Measurements from ENCODE around the gene HSH2D. TPM values are rescaled to one million over a fixed set of nuclear protein-coding genes. Genes with fewer than 3 reads are reported as not detected.

The HSH2D gene
- total and polyA plus RNA-seq, 2 of the 13 experiments (the other 11 are each of a cell fraction or from before 2014, with no cell fraction given): 0.69 to 3.2 TPM

DNA sequence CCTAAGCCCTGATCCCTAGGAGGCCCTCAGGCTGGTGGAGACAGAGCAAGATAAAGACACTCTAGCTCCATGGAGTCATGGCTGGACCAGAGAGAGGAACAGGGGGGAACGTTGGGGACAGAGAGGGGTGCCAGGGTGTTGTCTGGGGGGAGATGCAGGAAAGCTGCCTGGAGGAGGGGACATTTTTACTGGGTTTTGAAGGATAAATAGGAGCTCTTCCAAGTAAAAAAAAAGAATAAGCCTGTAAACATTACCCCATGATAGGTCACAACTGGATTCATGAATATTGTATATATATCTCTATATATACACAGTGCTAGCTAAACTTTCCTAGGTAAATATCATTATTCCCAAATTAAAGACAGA, 714 bp downstream of the HSH2D start:
- FAIRE-seq (no peak), ATAC-seq (no peak), DNase-seq (ENCODE audit: low spot score) (no peak)
- in situ Hi-C loops (cut with HindIII; ENCODE audit: extremely low pct_ligation_motif_present, low pct_unique_long_range_greater_than_20kb): no loop called here
- TF ChIP-seq REPIN1 (CRISPR knock-in tag; IDR thresholded peaks at IDR 0.05; ENCODE audit: borderline replicate concordance, low read depth): no peak
- no peak for TF ChIP-seq GLI4 (CRISPR knock-in tag; IDR thresholded peaks at IDR 0.05; ENCODE audit: borderline replicate concordance)
- TF ChIP-seq, protein P1, sequence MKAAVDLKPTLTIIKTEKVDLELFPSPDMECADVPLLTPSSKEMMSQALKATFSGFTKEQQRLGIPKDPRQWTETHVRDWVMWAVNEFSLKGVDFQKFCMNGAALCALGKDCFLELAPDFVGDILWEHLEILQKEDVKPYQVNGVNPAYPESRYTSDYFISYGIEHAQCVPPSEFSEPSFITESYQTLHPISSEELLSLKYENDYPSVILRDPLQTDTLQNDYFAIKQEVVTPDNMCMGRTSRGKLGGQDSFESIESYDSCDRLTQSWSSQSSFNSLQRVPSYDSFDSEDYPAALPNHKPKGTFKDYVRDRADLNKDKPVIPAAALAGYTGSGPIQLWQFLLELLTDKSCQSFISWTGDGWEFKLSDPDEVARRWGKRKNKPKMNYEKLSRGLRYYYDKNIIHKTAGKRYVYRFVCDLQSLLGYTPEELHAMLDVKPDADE (CRISPR knock-in tag; IDR thresholded peaks at IDR 0.05): no peak
- TF ChIP-seq ELF1 (CRISPR knock-in tag; IDR thresholded peaks at IDR 0.05): no peak
- no peak for TF ChIP-seq ZNF660 (CRISPR knock-in tag; IDR thresholded peaks at IDR 0.05; ENCODE audit: borderline replicate concordance, low read depth)
- TF ChIP-seq PRPF4 (IDR thresholded peaks at IDR 0.05; ENCODE audit: low read depth, low read length, poor library complexity, severe bottlenecking): no peak
- no peak for TF ChIP-seq RFXANK (CRISPR knock-in tag; IDR thresholded peaks at IDR 0.05)
- Histone ChIP-seq H4K20me1 (ENCODE audit: insufficient read depth, low read length) (no peaks in the 10 kb centered on the region), H3K4me1 (ENCODE audit: insufficient read depth, low read length) (peaks cover 33% of the 10 kb centered on the region), H3K4me3 (replicated peaks in 1 of 3; ENCODE audit: insufficient read depth in 1 of 3, low read depth in 2 of 3, low read length in 3 of 3) (peak overlapping the region; percentile 56 to 68 (median 61); a peak in 5 of 6 replicates), H3K9me3 (ENCODE audit: low read length) (no peaks in the 10 kb centered on the region), H2AFZ (ENCODE audit: low read length) (no peak overlapping the region), H3K27me3 (ENCODE audit: control insufficient read depth in 1 of 2, insufficient read depth in 2 of 2, low read length in 2 of 2) (no peaks in the 10 kb centered on the region), H3K36me3 (replicated peaks in 1 of 2; ENCODE audit: control insufficient read depth in 1 of 2, insufficient read depth in 2 of 2, low read length in 2 of 2) (no peaks in the 10 kb centered on the region), H3K9ac (ENCODE audit: insufficient read depth, low read depth, low read length) (peak overlapping the region; percentile 52; the same call in 1 of the 2 replicates), H3K27ac (ENCODE audit: extremely low read length, insufficient read depth, low read length) (peak overlapping the region; percentile 53), H3K4me2 (ENCODE audit: low read depth, low read length) (peak overlapping the region; percentile 89), H3K79me2 (ENCODE audit: insufficient read depth, low read length) (no peaks in the 10 kb centered on the region)
- intact Hi-C loops (cut with micrococcal nuclease; ENCODE audit: unreplicated experiment): no loop called here
- no TSS peak for BruUV-seq (replicated peaks)
- ChIA-PET CTCF (ENCODE audit: low intra/inter-chr PET ratio, low total read pairs) (no interaction called here), POLR2A (interaction anchor here (0.8 to 1.8 kb wide), 7 partner anchors 8 to 74 kb away, joined by 3 to 10 read pairs (median 4); partner anchors contain the start of gene FAM32A)
- 14% methylated on average over 1 of the region's 1 CpG for WGBS (ENCODE audit: low lambda C conversion rate)

DNA sequence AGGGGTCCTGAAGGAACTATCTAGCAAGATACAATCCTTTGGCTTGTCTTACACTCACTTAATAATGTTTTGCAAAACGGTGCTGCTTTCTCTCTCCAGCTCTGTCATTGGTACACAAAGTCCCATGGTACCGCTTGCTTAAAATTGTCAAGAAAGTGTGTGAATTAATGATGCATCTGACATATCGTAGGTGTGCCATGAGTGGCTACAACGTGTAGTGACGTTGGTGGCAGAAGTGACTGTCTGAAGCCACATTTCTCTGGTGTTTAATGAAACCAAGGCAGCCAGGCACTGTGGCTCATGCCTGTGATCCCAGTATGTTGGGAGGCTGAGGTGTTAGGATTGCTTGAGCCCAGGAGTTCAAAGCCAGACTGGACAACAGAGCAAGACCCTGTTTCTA, 2.6 kb downstream of the HSH2D start:
- in situ Hi-C loops (cut with HindIII; ENCODE audit: extremely low pct_ligation_motif_present, low pct_unique_long_range_greater_than_20kb) (no loop called here), intact Hi-C loops (cut with micrococcal nuclease; ENCODE audit: unreplicated experiment) (no loop called here)
- DNase-seq (ENCODE audit: low spot score) (no peak), ATAC-seq (no peak), FAIRE-seq (no peak)
- no TSS peak for BruUV-seq (replicated peaks)
- H2AFZ ChIP-seq (ENCODE audit: low read length): no peak overlapping the region
- peaks cover 33% of the 10 kb centered on the region for H3K4me1 ChIP-seq (ENCODE audit: insufficient read depth, low read length)
- no peak overlapping the region for H3K4me3 ChIP-seq (replicated peaks in 1 of 3; ENCODE audit: insufficient read depth in 1 of 3, low read depth in 2 of 3, low read length in 3 of 3)
- H4K20me1 ChIP-seq (ENCODE audit: insufficient read depth, low read length): no peaks in the 10 kb centered on the region
- H3K27me3 ChIP-seq (ENCODE audit: control insufficient read depth in 1 of 2, insufficient read depth in 2 of 2, low read length in 2 of 2): no peaks in the 10 kb centered on the region
- H3K4me2 ChIP-seq (ENCODE audit: low read depth, low read length): no peak overlapping the region
- TF ChIP-seq ZNF121 (CRISPR knock-in tag; IDR thresholded peaks at IDR 0.05) (0 out of 2 replicates have a peak, but pooled peaks have one; percentile 37), ZNF7 (CRISPR knock-in tag; IDR thresholded peaks at IDR 0.05) (no peak)
- no peak overlapping the region for H3K9ac ChIP-seq (ENCODE audit: insufficient read depth, low read depth, low read length)
- no peaks in the 10 kb centered on the region for H3K79me2 ChIP-seq (ENCODE audit: insufficient read depth, low read length)
- no peaks in the 10 kb centered on the region for H3K36me3 ChIP-seq (replicated peaks in 1 of 2; ENCODE audit: control insufficient read depth in 1 of 2, insufficient read depth in 2 of 2, low read length in 2 of 2)
- CTCF ChIA-PET (ENCODE audit: low intra/inter-chr PET ratio, low total read pairs): no interaction called here
- POLR2A ChIA-PET: no interaction called here
- 93% methylated on average over 5 of the region's 5 CpGs for WGBS (ENCODE audit: low lambda C conversion rate)
- no peaks in the 10 kb centered on the region for H3K9me3 ChIP-seq (ENCODE audit: low read length)
- no peak overlapping the region for H3K27ac ChIP-seq (ENCODE audit: extremely low read length, insufficient read depth, low read length)
